Neural progenitor cell (in vitro differentiated cells): ENCODE data around the gene CLEC4G.

Experiments used
- CTCF ChIP-seq: fragments of 200-600 bp; sonication (generic); IDR thresholded peaks from 2 replicates; pipeline ENCODE4 v1.5.1; 2017; ENCODE audit warnings: antibody characterized with exemption, mild to moderate bottlenecking
- EZH2 ChIP-seq: fragments of 200-600 bp; sonication (generic); IDR thresholded peaks from 2 replicates; pipeline ENCODE4 v1.6.1; 2017; ENCODE audit warnings: antibody characterized with exemption, mild to moderate bottlenecking, moderate library complexity

DNA sequence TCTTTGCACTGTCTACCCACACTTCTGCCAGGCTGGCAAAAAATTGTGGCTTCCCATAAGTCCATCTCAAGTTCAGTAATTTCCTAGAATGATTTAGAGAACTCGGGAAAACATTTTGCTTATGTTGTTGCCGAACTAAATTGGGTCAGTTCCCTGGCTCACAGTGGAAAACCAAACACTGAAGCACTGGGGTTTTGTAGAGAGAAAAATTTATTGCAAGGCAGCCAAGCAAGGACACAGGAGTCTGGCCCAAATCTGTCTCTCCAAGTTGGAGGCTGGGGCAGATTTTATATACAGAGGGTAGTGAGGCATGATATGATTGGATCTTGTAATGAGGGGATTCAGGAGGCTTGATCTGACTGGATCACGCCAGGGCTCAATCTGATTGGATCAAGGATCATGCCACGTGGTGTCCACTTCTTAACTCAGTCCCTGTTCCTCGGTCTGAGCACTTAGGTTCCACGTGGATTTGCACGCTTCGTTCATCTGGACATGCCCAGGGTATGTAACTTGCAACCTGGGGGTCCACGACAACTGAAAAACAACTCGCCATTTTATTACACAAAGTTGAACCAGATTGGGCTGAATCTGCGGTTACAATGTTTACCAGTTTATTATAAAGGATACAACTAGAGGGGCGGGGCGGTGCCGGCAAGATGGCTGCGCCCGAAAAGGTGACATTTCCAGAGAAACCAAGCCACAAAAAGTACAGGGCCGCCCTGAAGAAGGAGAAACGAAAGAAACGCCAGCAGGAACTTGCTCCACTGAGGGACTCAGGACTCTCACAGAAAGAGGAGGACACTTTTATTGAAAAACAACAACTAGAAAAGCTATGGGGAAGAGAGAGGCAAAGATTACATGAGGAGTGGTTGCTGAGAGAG is 8.1 kb upstream of the CLEC4G start:
- TF ChIP-seq EZH2: no peak
- TF ChIP-seq CTCF: no peak
